HUES64 (cell line): ENCODE results near the gene KRT13.
A peak's percentile ranks its signal among the peaks of the same experiment; 100 is the strongest.

ENCODE experiments used
- H3K27ac ChIP-seq: 2 replicates; pipeline ENCODE4 v1.7.0; 2013; ENCODE audit warnings: low read depth, low read length, inconsistent platforms
- H3K27me3 ChIP-seq: 2 replicates; pipeline ENCODE4 v1.6.1; 2013; ENCODE audit warnings: mild to moderate bottlenecking, low read length; ENCODE audit not compliant: insufficient read depth
- H3K36me3 ChIP-seq: 2 replicates; pipeline ENCODE4 v1.6.1; 2013; ENCODE audit warnings: mild to moderate bottlenecking, low read length; ENCODE audit not compliant: insufficient read depth
- H3K4me1 ChIP-seq: 2 replicates; pipeline ENCODE4 v1.6.1; 2013; ENCODE audit warnings: mild to moderate bottlenecking, low read length, moderate library complexity; ENCODE audit not compliant: insufficient read depth
- H3K4me3 ChIP-seq: 2 replicates; pipeline ENCODE4 v1.5.1; 2013; ENCODE audit warnings: mild to moderate bottlenecking, low read length, moderate library complexity
- H3K9ac ChIP-seq: 2 replicates; pipeline ENCODE4 v1.6.1; 2013; ENCODE audit warnings: mild to moderate bottlenecking, low read depth, low read length
- H3K9me3 ChIP-seq: 2 replicates; pipeline ENCODE4 v1.6.1; 2013; ENCODE audit warnings: low read depth, low read length; ENCODE audit not compliant: insufficient read depth
- WGBS: fragments of 150-250, 120-280 bp; methylation state at CpG from one replicate; pipeline ENCODE4 v1.1.7; 2013; ENCODE audit warnings: missing lambda C conversion rate; 5-methylcytosine and 5-hydroxymethylcytosine counted together

The KRT13 gene

DNA sequence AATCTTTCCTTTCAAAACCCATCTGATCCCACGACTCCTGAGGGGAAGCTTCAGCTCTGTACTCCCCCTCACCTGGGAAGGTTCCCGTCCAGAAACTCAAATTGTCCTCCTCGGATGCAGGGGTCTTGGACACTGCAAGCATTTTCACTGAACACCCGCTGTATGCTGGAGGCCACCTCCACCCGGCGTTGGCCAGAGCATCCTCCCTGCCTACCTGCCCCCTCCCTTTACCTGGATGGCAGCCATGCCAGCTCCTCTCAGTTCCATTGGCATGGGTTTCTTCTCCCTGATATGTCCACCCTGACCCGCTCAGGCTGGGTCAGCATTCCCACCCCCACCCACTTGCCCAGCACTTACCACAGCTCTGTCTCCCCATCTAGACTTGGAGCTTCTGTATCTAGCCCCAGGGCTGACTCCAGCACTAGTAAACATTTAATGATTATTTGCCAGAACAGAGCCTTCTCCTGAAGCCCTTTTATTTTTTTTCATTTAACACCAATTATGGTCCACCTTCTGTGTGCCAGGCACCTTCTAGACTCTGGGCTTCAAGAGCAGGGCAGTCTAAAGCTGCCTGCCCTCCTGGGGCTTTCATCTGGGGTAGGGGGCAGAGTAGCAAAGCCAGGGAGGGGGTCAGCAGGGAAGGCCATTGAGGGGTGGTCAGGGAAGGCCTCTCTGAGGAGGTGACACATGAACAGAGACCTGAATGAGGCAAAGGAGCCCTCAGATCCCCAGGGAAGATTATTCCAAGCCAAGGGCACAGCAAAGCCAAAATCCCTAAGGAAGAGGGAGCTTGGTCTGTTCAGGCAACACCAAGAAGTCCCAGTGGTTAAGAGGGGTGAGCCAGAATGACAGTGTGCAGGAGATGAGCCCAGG lies 31.6 kb upstream of the KRT13 start:
- H3K27ac ChIP-seq, result no peak overlapping the region
- WGBS, result 91% methylated on average over 7 of the region's 7 CpGs
- peaks cover 11% of the 10 kb centered on the region; the same call in 1 of the 2 replicates for H3K4me1 ChIP-seq

DNA sequence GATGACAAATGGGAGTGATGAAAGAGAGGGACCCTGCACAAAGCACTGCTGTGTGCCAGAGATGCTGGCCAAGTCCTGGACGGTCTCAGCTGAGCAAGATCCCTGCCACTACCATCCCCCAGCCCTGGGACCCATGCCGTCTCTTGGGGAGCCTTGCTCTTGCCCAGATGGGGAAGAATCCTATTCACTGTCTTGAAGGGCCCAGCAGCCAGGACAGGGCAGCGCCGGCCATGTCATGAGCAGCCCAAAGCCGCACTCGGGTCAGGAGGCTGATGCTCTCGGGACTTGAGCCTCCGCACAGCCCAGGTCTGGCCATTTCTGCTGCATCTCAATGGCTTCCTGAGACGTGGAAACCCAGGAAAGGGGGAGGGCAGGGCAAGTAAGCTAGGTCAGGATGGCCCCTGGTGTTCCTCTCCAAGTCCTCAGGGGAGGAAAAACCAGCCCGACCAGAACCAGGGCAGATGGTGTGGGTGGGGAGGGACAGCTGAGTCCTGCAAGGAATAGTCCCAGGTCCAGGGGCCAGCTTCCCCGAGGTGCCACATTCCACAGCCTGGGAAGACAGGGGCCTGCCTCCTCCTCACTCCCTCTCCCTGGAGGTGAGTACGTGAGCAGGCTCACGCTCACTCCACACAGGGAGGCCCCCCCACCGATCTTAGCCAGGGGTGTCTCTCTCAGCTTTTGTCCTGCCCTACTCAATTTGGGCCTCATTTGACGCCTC lies 30.5 kb upstream of the KRT13 start:
- Histone ChIP-seq H3K27ac (no peak overlapping the region), H3K4me1 (peaks cover 11% of the 10 kb centered on the region; the same call in 1 of the 2 replicates), H3K9ac (no peak overlapping the region), H3K27me3 (no peaks in the 10 kb centered on the region), H3K36me3 (no peaks in the 10 kb centered on the region), H3K4me3 (no peak overlapping the region), H3K9me3 (no peaks in the 10 kb centered on the region)
- whole genome bisulfite sequencing, result 73% methylated on average over 15 of the region's 15 CpGs

More for the DNA sequence above, 31.6 kb upstream of the KRT13 start:
- H3K27me3 ChIP-seq, result no peaks in the 10 kb centered on the region
- no peaks in the 10 kb centered on the region for H3K9me3 ChIP-seq
- H3K36me3 ChIP-seq, result no peaks in the 10 kb centered on the region
- H3K9ac ChIP-seq, result no peak overlapping the region
- no peak overlapping the region for H3K4me3 ChIP-seq

DNA sequence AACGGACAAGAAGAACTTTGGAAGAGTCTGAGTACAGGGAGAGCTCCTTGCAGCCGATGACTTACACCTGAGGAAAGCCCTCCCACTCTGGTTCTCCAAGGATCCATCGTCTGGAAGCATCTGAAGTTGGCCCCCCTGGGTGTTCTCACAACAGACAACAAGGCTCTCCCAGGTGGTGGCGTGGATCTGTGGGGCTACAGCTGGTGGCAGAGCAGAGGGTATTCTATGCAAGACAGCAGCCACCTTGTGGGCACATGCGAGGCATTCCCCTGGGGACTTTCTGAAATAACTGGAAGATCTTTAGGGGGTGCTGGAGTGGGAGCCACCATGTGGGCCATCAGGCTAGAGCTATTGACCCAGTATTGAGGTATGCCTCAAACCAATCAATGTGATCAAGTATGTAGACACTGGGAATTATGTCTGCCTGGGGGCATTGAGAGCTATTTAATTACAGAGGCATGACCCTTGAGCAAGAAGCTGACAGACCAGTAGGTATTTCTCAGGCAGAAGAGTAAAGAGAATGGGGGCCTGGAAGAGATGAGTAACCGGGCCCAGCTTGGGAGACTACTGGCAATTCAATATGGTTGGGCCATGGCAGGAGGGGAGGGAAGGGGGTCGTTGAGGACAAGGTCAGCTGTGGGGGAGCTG lies 29.6 kb upstream of the KRT13 start:
- no peak overlapping the region for H3K9ac ChIP-seq
- no peak overlapping the region for H3K27ac ChIP-seq
- no peaks in the 10 kb centered on the region for H3K27me3 ChIP-seq
- peaks cover 11% of the 10 kb centered on the region; the same call in 1 of the 2 replicates for H3K4me1 ChIP-seq
- 79% methylated on average over 7 of the region's 7 CpGs for WGBS
- H3K9me3 ChIP-seq, result no peaks in the 10 kb centered on the region
- no peak overlapping the region for H3K4me3 ChIP-seq
- H3K36me3 ChIP-seq, result no peaks in the 10 kb centered on the region

DNA sequence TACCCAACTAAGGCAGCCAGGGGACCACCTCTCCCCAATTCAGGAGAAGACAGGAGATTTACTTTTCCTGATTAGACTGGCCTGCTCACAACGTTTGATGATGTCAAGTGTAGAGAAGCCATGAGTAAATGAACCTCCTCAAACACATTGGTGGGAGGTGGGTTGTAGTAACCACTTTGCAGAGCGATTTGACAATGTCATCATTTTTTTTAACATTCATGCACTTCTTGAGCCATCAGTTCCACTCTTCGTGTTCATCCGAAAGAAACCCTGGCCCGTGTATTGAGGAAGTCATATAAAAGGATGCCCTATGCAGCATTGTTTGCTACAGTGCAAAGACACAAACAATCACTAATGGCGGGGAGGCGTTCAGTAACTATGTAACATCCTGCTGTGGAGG lies 28.2 kb upstream of the KRT13 start:
- Histone ChIP-seq H3K27me3 (no peaks in the 10 kb centered on the region), H3K36me3 (no peaks in the 10 kb centered on the region), H3K4me1 (peaks cover 10% of the 10 kb centered on the region), H3K9me3 (no peaks in the 10 kb centered on the region), H3K4me3 (no peak overlapping the region), H3K9ac (no peak overlapping the region), H3K27ac (no peak overlapping the region)
- WGBS, result 98% methylated on average over 4 of the region's 7 CpGs

DNA sequence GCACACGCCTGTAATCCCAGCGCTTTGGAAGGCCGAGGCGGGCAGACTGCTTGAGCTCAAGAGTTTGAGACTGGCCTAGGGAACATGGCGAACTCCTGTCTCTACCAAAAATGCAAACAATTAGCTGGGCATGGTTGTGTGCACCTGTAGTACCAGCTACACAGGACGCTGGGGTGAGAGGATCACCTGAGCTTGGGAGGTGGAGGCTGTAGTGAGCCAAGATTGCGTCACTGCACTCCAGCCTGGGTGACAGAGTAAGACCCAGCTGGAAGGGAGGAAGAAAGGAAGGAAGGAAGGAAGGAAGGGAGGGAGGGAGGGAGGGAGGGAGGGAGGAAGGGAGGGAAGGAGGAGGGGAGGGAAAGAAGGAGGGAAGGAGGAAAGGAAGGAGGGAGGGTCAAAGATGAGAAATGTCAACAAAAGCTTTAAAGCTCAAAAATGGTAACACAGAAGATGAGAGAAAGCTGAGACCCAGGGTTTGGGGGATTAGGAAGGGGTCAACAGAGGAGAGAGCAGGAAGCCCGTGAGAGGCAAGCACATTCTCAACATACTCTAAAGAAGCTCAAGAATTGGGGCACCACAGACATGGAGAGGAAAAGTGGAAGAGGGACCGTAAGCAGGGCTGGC lies 27.6 kb upstream of the KRT13 start:
- no peaks in the 10 kb centered on the region for H3K27me3 ChIP-seq
- H3K36me3 ChIP-seq, result no peaks in the 10 kb centered on the region
- H3K27ac ChIP-seq, result no peak overlapping the region
- no peak overlapping the region for H3K4me3 ChIP-seq
- 88% methylated on average over 7 of the region's 9 CpGs for WGBS
- H3K9me3 ChIP-seq, result no peaks in the 10 kb centered on the region
- H3K9ac ChIP-seq, result no peak overlapping the region
- peaks cover 9% of the 10 kb centered on the region for H3K4me1 ChIP-seq

DNA sequence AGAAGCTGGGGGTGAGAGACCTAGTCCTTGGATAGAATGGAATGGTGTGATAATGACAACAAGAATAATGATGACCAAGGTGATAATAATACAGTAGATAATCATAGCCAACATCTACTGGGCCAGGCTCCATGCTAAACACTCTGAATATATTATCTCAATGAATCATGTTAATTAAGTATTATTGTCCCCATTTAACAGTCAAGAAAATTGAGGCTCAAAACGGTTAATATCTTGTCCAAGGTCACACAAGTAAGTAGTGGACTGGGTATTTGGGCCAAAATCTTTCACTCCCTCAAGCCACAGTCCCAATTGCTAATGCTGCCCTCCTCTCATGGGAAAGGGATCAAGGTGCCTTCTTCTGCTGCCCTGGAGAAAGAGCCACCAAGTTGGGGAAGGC lies 26.6 kb upstream of the KRT13 start:
- H3K9ac ChIP-seq, result no peak overlapping the region
- 57% methylated on average over 1 of the region's 1 CpG for WGBS
- no peaks in the 10 kb centered on the region for H3K9me3 ChIP-seq
- no peaks in the 10 kb centered on the region for H3K36me3 ChIP-seq
- H3K4me1 ChIP-seq, result peaks cover 10% of the 10 kb centered on the region
- H3K4me3 ChIP-seq, result no peak overlapping the region
- 0 out of 2 replicates have a peak, but pooled peaks cover 6% of the 10 kb centered on the region for H3K27me3 ChIP-seq
- no peak overlapping the region for H3K27ac ChIP-seq

DNA sequence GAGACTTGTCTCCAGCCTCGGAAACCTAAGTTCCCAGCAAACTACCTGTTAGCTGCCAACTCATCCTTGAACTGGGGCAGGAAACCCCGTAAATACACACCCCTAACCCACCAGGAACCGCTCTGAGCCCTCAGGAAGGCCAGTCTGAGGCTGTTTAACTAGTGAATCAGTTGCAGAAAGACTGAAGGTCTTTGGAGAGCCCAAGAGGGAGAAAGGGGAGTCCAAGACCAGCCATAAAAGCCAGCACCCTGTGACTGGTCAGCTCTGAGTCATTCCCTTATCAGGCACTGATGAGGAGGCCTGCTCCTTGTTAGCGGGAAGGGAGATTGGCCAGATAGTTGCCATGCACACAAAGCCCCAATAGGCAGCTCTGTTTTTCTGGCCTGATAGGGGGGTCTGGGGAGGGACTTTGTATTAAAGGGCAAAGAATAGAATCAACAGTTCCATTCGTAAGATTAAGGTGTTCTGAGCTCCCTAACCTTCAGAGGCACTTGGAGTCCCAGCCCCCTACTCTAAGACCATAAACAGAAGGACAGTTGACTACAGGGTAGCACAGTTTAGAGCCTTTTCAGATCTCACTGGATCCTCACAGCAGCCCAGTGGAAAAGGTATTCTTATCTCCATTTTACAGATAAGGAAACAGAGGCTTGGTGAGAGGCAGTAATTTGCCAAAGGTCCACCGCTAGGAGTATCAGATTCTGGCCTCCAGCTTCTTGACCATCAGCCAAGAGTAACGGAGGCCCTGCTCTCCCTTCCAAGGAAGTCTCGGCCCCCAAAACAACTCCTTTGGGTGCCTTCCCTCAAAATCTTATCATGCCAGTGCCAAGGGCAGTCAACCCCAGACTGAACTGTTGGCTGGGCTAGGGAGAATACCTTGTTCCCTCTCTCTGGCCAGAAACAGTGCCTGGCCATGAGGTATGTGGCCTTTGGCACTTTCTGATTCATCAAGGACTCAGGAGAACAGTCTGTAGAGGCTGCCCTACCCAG lies 24.9 kb upstream of the KRT13 start:
- H3K27me3 ChIP-seq, result 0 out of 2 replicates have a peak, but pooled peaks cover 6% of the 10 kb centered on the region
- H3K4me3 ChIP-seq, result no peak overlapping the region
- H3K27ac ChIP-seq, result peak overlapping the region; percentile 46; the same call in 1 of the 2 replicates
- WGBS, result 80% methylated on average over 8 of the region's 8 CpGs
- peaks cover 4% of the 10 kb centered on the region; the same call in 1 of the 2 replicates for H3K36me3 ChIP-seq
- H3K9ac ChIP-seq, result no peak overlapping the region
- peaks cover 14% of the 10 kb centered on the region for H3K4me1 ChIP-seq
- H3K9me3 ChIP-seq, result no peaks in the 10 kb centered on the region

DNA sequence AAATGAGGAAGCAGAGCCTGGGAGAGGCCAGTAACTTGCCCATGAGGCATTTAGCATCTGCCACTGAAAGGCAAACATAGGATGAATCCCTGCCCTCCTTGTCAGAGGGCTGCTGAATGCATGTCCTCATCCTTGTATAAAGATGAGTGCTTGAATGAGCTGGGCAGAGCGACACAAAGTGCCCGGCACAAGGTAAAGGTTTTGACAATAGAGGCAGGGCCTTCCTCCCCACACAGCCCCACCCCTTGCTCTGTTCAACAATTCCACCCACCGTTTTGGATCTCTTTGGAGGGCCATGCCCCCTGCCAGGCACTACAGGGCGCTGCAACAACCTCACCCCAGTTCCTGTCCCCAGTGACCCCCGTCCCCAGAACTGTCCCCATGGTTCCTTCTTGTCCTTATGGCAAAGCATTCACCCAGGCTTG lies 24.1 kb upstream of the KRT13 start:
- no peaks in the 10 kb centered on the region for H3K9me3 ChIP-seq
- WGBS, result 52% methylated on average over 5 of the region's 5 CpGs
- H3K36me3 ChIP-seq, result peaks cover 12% of the 10 kb centered on the region
- peak overlapping the region; percentile 46 for H3K27ac ChIP-seq
- H3K27me3 ChIP-seq, result 0 out of 2 replicates have a peak, but pooled peaks cover 6% of the 10 kb centered on the region
- H3K4me1 ChIP-seq, result peaks cover 14% of the 10 kb centered on the region
- H3K4me3 ChIP-seq, result no peak overlapping the region
- no peak overlapping the region for H3K9ac ChIP-seq

DNA sequence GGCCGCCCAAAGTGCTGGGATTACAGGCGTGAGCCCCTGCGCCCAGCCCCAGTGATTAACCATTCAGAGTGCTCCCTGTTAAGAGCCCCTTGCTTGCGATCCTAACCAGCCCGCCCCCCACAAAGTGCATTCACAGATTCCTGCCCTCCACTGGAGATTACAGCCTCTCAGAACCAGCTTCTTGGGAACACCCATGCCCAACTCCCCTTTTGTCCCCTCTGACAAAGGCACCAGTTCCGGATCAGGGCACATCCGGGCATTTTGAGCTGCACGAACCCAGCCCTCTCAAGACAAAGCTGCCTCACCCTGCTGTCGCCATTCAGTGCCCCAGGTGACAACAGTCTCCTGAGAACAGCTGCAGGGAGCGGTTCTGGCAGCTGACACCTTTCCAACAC lies 23.5 kb upstream of the KRT13 start:
- H3K9me3 ChIP-seq, result no peaks in the 10 kb centered on the region
- 0 out of 2 replicates have a peak, but pooled peaks cover 6% of the 10 kb centered on the region for H3K27me3 ChIP-seq
- WGBS, result 60% methylated on average over 10 of the region's 10 CpGs
- H3K27ac ChIP-seq, result no peak overlapping the region; the same call in 1 of the 2 replicates
- H3K4me3 ChIP-seq, result no peak overlapping the region
- peaks cover 14% of the 10 kb centered on the region for H3K4me1 ChIP-seq
- H3K36me3 ChIP-seq, result peaks cover 18% of the 10 kb centered on the region
- no peak overlapping the region for H3K9ac ChIP-seq
